OCI-LY3 (cell line): ENCODE measurements around the gene ST3GAL4.

ENCODE experiments used
- H2AFZ ChIP-seq: fragments of 200-600, 300-600 bp; shearing (Covaris generic); 2 replicates; pipeline ENCODE4 v1.6.0; 2014; ENCODE audit warnings: antibody characterized with exemption, low read depth, low read length
- H3K27ac ChIP-seq: fragments of 200-600, 300-600 bp; sonication (generic); 2 replicates; pipeline ENCODE4 v1.5.1; 2014; ENCODE audit warnings: mild to moderate bottlenecking, low read length, moderate library complexity, mixed read lengths
- H3K27me3 ChIP-seq: fragments of 200-600, 300-600 bp; sonication (generic); 2 replicates; pipeline ENCODE4 v1.6.1; 2014; ENCODE audit warnings: low read depth, low read length, mixed read lengths
- H3K36me3 ChIP-seq: fragments of 200-600, 300-600 bp; sonication (generic); replicated peaks from 2 replicates; pipeline ENCODE3; 2014; ENCODE audit warnings: low read depth, low read length, mixed read lengths
- H3K4me1 ChIP-seq: fragments of 300-600, 200-600 bp; sonication (generic); 2 replicates; pipeline ENCODE4 v1.6.1; 2014; ENCODE audit warnings: low read length, mixed read lengths
- H3K4me2 ChIP-seq: fragments of 200-600, 300-600 bp; sonication (generic); 2 replicates; pipeline ENCODE4 v1.6.1; 2014; ENCODE audit warnings: low read length, mixed read lengths
- H3K4me3 ChIP-seq: fragments of 300-600, 200-600 bp; sonication (generic); 2 replicates; pipeline ENCODE4 v1.5.1; 2014; ENCODE audit warnings: antibody characterized with exemption, mild to moderate bottlenecking, low read length, moderate library complexity
- H3K79me2 ChIP-seq: fragments of 300-600, 200-600 bp; shearing (Covaris generic); 2 replicates; pipeline ENCODE4 v1.6.1; 2014; ENCODE audit warnings: mild to moderate bottlenecking, low read length, mixed read lengths
- H3K9ac ChIP-seq: fragments of 300-600, 200-600 bp; shearing (Covaris generic); 2 replicates; pipeline ENCODE4 v1.6.0; 2014; ENCODE audit warnings: mild to moderate bottlenecking, low read length, moderate library complexity
- H3K9me3 ChIP-seq: fragments of 200-600, 300-600 bp; shearing (Covaris generic); 2 replicates; pipeline ENCODE4 v1.6.1; 2014; ENCODE audit warnings: low read length, mixed read lengths; ENCODE audit not compliant: insufficient read depth
- H4K20me1 ChIP-seq: fragments of 200-600, 300-600 bp; sonication (generic); 2 replicates; pipeline ENCODE4 v1.6.1; 2016; ENCODE audit warnings: low read length, mixed read lengths; ENCODE audit not compliant: insufficient read depth
- CTCF ChIP-seq: fragments of 200-600, 300-600 bp; sonication (generic); IDR thresholded peaks from 2 replicates; pipeline ENCODE4 v1.5.1; 2014; ENCODE audit warnings: antibody characterized with exemption, low read length, low read depth
- EZH2phosphoT487 ChIP-seq: fragments of 200-600 bp; shearing (Covaris generic); IDR thresholded peaks from 2 replicates; pipeline ENCODE4 v1.6.1; 2018; ENCODE audit warnings: antibody characterized with exemption, mixed run types, low read depth

ST3GAL4 gene

GRCh38 chr11:126421271-126421671, 65.8 kb downstream of the ST3GAL4 start:
- peaks cover 14% of the 10 kb centered on the region for H3K4me1 ChIP-seq
- H3K27ac ChIP-seq, result no peak overlapping the region
- H3K9ac ChIP-seq, result no peak overlapping the region
- peaks cover 33% of the 10 kb centered on the region for H4K20me1 ChIP-seq
- no peaks in the 10 kb centered on the region for H3K36me3 ChIP-seq
- no peak overlapping the region for H3K4me3 ChIP-seq
- TF ChIP-seq EZH2phosphoT487, result no peak
- no peak for TF ChIP-seq CTCF
- no peaks in the 10 kb centered on the region for H3K79me2 ChIP-seq
- no peak overlapping the region for H2AFZ ChIP-seq
- H3K27me3 ChIP-seq, result peaks cover 29% of the 10 kb centered on the region
- H3K4me2 ChIP-seq, result no peak overlapping the region
- no peaks in the 10 kb centered on the region for H3K9me3 ChIP-seq

GRCh38 chr11:126422446-126422845, 67.0 kb downstream of the ST3GAL4 start:
- H2AFZ ChIP-seq, result no peak overlapping the region
- peaks cover 29% of the 10 kb centered on the region for H3K27me3 ChIP-seq
- H3K9me3 ChIP-seq, result no peaks in the 10 kb centered on the region
- H3K27ac ChIP-seq, result no peak overlapping the region
- TF ChIP-seq CTCF (no peak), EZH2phosphoT487 (no peak)
- no peaks in the 10 kb centered on the region for H3K36me3 ChIP-seq
- no peak overlapping the region for H3K4me3 ChIP-seq
- no peaks in the 10 kb centered on the region for H3K79me2 ChIP-seq
- H3K4me1 ChIP-seq, result peaks cover 14% of the 10 kb centered on the region
- no peak overlapping the region for H3K9ac ChIP-seq
- peaks cover 33% of the 10 kb centered on the region; the same call in 1 of the 2 replicates for H4K20me1 ChIP-seq
- no peak overlapping the region for H3K4me2 ChIP-seq

- Histone ChIP-seq H3K27ac (no peak overlapping the region), H3K9me3 (no peaks in the 10 kb centered on the region), H4K20me1 (peaks cover 33% of the 10 kb centered on the region; the same call in 1 of the 2 replicates), H3K36me3 (no peaks in the 10 kb centered on the region), H3K9ac (no peak overlapping the region), H3K79me2 (no peaks in the 10 kb centered on the region), H2AFZ (no peak overlapping the region), H3K4me1 (peaks cover 14% of the 10 kb centered on the region), H3K27me3 (peaks cover 28% of the 10 kb centered on the region), H3K4me2 (no peak overlapping the region), H3K4me3 (no peak overlapping the region)
- TF ChIP-seq EZH2phosphoT487 (no peak), CTCF (no peak)
Observed at GRCh38 chr11:126423154-126423553, 67.7 kb downstream of the ST3GAL4 start.

- no peaks in the 10 kb centered on the region for H3K9me3 ChIP-seq
- TF ChIP-seq CTCF (no peak), EZH2phosphoT487 (no peak)
- peaks cover 33% of the 10 kb centered on the region; the same call in 1 of the 2 replicates for H4K20me1 ChIP-seq
Observed at GRCh38 chr11:126423743-126424142, 68.3 kb downstream of the ST3GAL4 start.

More at GRCh38 chr11:126423743-126424142, 68.3 kb downstream of the ST3GAL4 start:
- H3K27ac ChIP-seq, result no peak overlapping the region
- no peaks in the 10 kb centered on the region for H3K79me2 ChIP-seq
- H3K36me3 ChIP-seq, result no peaks in the 10 kb centered on the region
- H3K4me1 ChIP-seq, result peaks cover 14% of the 10 kb centered on the region
- no peak overlapping the region for H3K4me2 ChIP-seq
- H3K4me3 ChIP-seq, result no peak overlapping the region
- no peak overlapping the region for H2AFZ ChIP-seq
- H3K9ac ChIP-seq, result no peak overlapping the region
- peaks cover 22% of the 10 kb centered on the region for H3K27me3 ChIP-seq
